Stimulated activated CD4-positive, alpha-beta T cell treated with anti-CD3 and anti-CD28 coated beads, Interleukin-4, amount 100 ng/mL, for 24 hours (primary cell): ENCODE data around the gene TNFRSF8.
A peak's percentile ranks its signal among the peaks of the same experiment; 100 is the strongest.

Experiments
- DNase-seq: peaks from one replicate; pipeline ENCODE4 v3.0.0-alpha.2; 2020

TNFRSF8 gene

GRCh38 chr1:12123172-12123571 lies 60.1 kb downstream of the TNFRSF8 start:
- no peak for DNase-seq

- DNase-seq, result peak; percentile 82
Measured at GRCh38 chr1:12124693-12125421, 61.8 kb downstream of the TNFRSF8 start.

GRCh38 chr1:12125422-12126355 lies 62.6 kb downstream of the TNFRSF8 start:
- no peak for DNase-seq

GRCh38 chr1:12126781-12127180 lies 63.7 kb downstream of the TNFRSF8 start:
- no peak for DNase-seq

GRCh38 chr1:12127206-12127810 lies 64.2 kb downstream of the TNFRSF8 start:
- DNase-seq, result peak; percentile 52

- DNase-seq, result no peak
Measured at GRCh38 chr1:12128120-12128519, 65.0 kb downstream of the TNFRSF8 start.

- DNase-seq, result no peak
Measured at GRCh38 chr1:12129624-12130023, 66.5 kb downstream of the TNFRSF8 start.

- DNase-seq, result no peak
Measured at GRCh38 chr1:12130466-12131130, 67.5 kb downstream of the TNFRSF8 start.

GRCh38 chr1:12132078-12132477 lies 69.0 kb downstream of the TNFRSF8 start:
- no peak for DNase-seq

GRCh38 chr1:12134716-12135115 lies 71.6 kb downstream of the TNFRSF8 start:
- DNase-seq, result no peak

GRCh38 chr1:12135612-12136011 lies 72.5 kb downstream of the TNFRSF8 start:
- no peak for DNase-seq

GRCh38 chr1:12136916-12137610 lies 74.0 kb downstream of the TNFRSF8 start:
- DNase-seq, result no peak

- DNase-seq, result no peak
Measured at GRCh38 chr1:12138196-12139168, 75.4 kb downstream of the TNFRSF8 start.

GRCh38 chr1:12140016-12140415 lies 76.9 kb downstream of the TNFRSF8 start:
- no peak for DNase-seq

- no peak for DNase-seq
Measured at GRCh38 chr1:12140515-12141162, 77.5 kb downstream of the TNFRSF8 start.

GRCh38 chr1:12141163-12141850 lies 78.2 kb downstream of the TNFRSF8 start:
- no peak for DNase-seq

GRCh38 chr1:12142141-12142823 lies 79.2 kb downstream of the TNFRSF8 start:
- DNase-seq, result no peak

GRCh38 chr1:12142891-12143630 lies 80.0 kb downstream of the TNFRSF8 start:
- DNase-seq, result no peak
